ENCODE measurements around the gene POU6F1.

The POU6F1 gene

DNA sequence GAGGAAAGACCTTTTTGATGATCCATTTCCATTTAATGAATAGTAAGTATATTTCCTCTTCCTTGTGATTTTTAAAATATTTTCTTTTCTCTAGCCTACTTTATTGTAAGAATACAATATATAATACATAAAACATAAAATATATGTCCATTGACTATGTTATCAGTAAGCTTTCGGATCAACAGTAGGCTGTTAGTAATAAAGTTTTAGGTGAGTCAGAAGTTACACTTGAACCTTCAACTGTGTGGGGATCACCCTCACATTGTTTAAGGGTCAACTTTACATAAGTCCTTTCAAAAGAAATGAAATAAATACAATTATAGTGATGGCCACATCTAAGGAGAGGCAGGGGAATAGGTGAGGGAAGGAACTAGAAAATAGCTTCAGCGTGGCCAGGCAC, 40.0 kb downstream of the POU6F1 start:
- no peak overlapping the region for H3K27ac ChIP-seq
- no peak for DNase-seq (ENCODE audit: low spot score)
- CTCF ChIA-PET = no interaction called here
- no peak for TF ChIP-seq CTCF (conservative IDR thresholded peaks at IDR 0.05; ENCODE audit: low read depth)
- POLR2A ChIA-PET (ENCODE audit: low non-redundant PET) = no interaction called here

GRCh38 chr12:51174501-51174900, 43.4 kb downstream of the POU6F1 start:
- ChIA-PET CTCF (no interaction called here), POLR2A (ENCODE audit: low non-redundant PET) (no interaction called here)
- DNase-seq (ENCODE audit: low spot score) = no peak
- TF ChIP-seq CTCF (conservative IDR thresholded peaks at IDR 0.05; ENCODE audit: low read depth) = no peak
- H3K27ac ChIP-seq = no peak overlapping the region

- ChIA-PET CTCF (no interaction called here), POLR2A (ENCODE audit: low non-redundant PET) (interaction anchor here (1.0 to 1.5 kb wide), 2 partner anchors 65 to 90 kb away, joined by 3 to 5 read pairs; partner anchors contain the start of gene DAZAP2)
- TF ChIP-seq CTCF (conservative IDR thresholded peaks at IDR 0.05; ENCODE audit: low read depth) = no peak
- DNase-seq (ENCODE audit: low spot score) = peak; percentile 95
- peak within 1 kb of the TSS; percentile 93 for H3K27ac ChIP-seq
Measured at GRCh38 chr12:51172515-51173431, 45.1 kb downstream of the POU6F1 start, which contains the start of gene TFCP2. Gene TFCP2 (minus strand): TSS chr12:51173135. CDS start chr12:51172422, 713 bp downstream.

DNA sequence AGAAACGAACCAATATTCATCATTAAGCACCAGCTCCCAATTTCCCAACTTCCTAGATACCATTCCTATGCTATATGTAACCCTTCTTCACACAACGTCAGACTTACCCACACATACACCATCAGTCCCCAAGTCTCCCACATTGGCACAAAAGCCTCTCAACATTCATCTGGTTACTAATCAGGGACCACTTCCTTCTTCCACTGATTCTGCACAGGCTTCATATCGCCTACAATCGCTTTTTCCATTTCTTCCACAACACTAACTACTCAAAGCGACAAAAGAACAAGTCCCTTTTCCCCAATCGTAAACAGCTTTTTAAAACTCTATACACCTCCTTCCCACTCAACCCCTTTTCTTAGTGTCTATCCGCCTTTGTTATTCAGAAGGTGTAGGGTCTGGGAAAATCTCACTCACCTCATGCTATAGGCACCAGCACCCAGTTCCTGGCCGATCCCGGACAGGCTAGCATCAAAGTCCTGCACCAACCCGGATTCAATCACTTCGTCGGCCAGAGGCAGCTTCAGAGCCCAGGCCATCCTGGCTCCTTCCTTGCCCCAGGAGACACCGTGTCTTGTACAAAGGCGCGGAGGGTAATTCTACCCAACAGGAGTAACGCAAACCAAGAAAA, 45.9 kb downstream of the POU6F1 start:
- ChIA-PET CTCF (no interaction called here), POLR2A (ENCODE audit: low non-redundant PET) (interaction anchor here (0.5 to 1.5 kb wide), 4 partner anchors 23 to 89 kb away, joined by 3 to 5 read pairs (median 4); partner anchors contain the start of gene DAZAP2)
- peak overlapping the region; percentile 93 for H3K27ac ChIP-seq
- no peak for TF ChIP-seq CTCF (conservative IDR thresholded peaks at IDR 0.05; ENCODE audit: low read depth)
- DNase-seq (ENCODE audit: low spot score) = peak; percentile 13

- ChIA-PET POLR2A (ENCODE audit: low non-redundant PET) (no interaction called here), CTCF (no interaction called here)
- H3K27ac ChIP-seq = no peak overlapping the region
- DNase-seq (ENCODE audit: low spot score) = no peak
- no peak for TF ChIP-seq CTCF (conservative IDR thresholded peaks at IDR 0.05; ENCODE audit: low read depth)
Measured at GRCh38 chr12:51163795-51164194, 54.1 kb downstream of the POU6F1 start.

- H3K27ac ChIP-seq = no peak overlapping the region
- TF ChIP-seq CTCF (conservative IDR thresholded peaks at IDR 0.05; ENCODE audit: low read depth) = no peak
- CTCF ChIA-PET = interaction anchor here (0.6 kb wide), 3 partner anchors 91 to 757 kb away, joined by 3 to 4 read pairs (median 3); no protein-coding TSS in a partner anchor
- DNase-seq (ENCODE audit: low spot score) = no peak
- POLR2A ChIA-PET (ENCODE audit: low non-redundant PET) = no interaction called here
Measured at GRCh38 chr12:51162217-51162616, 55.6 kb downstream of the POU6F1 start.

All from RWPE1 (cell line).